DOHH2 (cell line): ENCODE results near the gene TRABD2A.

Experiments
- H3F3A ChIP-seq: fragments of 200-600 bp; sonication (generic), shearing (Covaris generic); 2 replicates; pipeline ENCODE4 v1.6.0; 2016; ENCODE audit warnings: antibody characterized with exemption, mild to moderate bottlenecking; ENCODE audit not compliant: control insufficient read depth, insufficient read depth
- H3K27ac ChIP-seq: fragments of 200-600 bp; sonication (generic); 2 replicates; pipeline ENCODE4 v1.5.1; 2014; ENCODE audit warnings: low read depth, mild to moderate bottlenecking, low read length, moderate library complexity
- H3K27me3 ChIP-seq: fragments of 200-600 bp; sonication (generic); 2 replicates; pipeline ENCODE4 v1.6.1; 2014; ENCODE audit warnings: mild to moderate bottlenecking, low read length, mixed read lengths; ENCODE audit not compliant: control insufficient read depth
- H3K36me3 ChIP-seq: fragments of 200-600 bp; sonication (generic); 2 replicates; pipeline ENCODE4 v1.6.1; 2014; ENCODE audit warnings: mild to moderate bottlenecking, low read length, moderate library complexity, mixed read lengths; ENCODE audit not compliant: control insufficient read depth
- H3K4me1 ChIP-seq: fragments of 200-600 bp; sonication (generic); 2 replicates; pipeline ENCODE4 v1.6.1; 2014; ENCODE audit warnings: mild to moderate bottlenecking, low read length, mixed read lengths; ENCODE audit not compliant: control insufficient read depth
- H3K4me2 ChIP-seq: fragments of 200-600 bp; sonication (generic); 2 replicates; pipeline ENCODE4 v1.6.0; 2014; ENCODE audit warnings: mild to moderate bottlenecking, low read length, moderate library complexity
- H3K4me3 ChIP-seq: fragments of 200-600 bp; sonication (generic); 2 replicates; pipeline ENCODE4 v1.5.1; 2014; ENCODE audit warnings: mild to moderate bottlenecking, low read length, mixed read lengths
- H3K79me2 ChIP-seq: fragments of 200-600 bp; sonication (generic); 2 replicates; pipeline ENCODE4 v1.6.1; 2014; ENCODE audit warnings: mild to moderate bottlenecking, low read length, mixed read lengths; ENCODE audit not compliant: control insufficient read depth
- H3K9me2 ChIP-seq: fragments of 200-600 bp; sonication (generic); replicated peaks from 2 replicates; pipeline ENCODE4 v1.6.1; 2014; ENCODE audit warnings: mild to moderate bottlenecking, low read length, mixed read lengths; ENCODE audit not compliant: control insufficient read depth
- H3K9me3 ChIP-seq: fragments of 200-600 bp; sonication (generic); 2 replicates; pipeline ENCODE4 v1.6.1; 2014; ENCODE audit warnings: antibody characterized with exemption, low read length, mixed read lengths; ENCODE audit not compliant: control insufficient read depth, insufficient read depth
- H4K20me1 ChIP-seq: fragments of 200-600 bp; sonication (generic); 2 replicates; pipeline ENCODE4 v1.6.0; 2014; ENCODE audit warnings: low read depth, mild to moderate bottlenecking, antibody characterized with exemption, low read length, moderate library complexity; ENCODE audit not compliant: control insufficient read depth, insufficient read depth
- CTCF ChIP-seq: fragments of 200-600 bp; sonication (generic); IDR thresholded peaks from one replicate; pipeline ENCODE4 v1.5.1; 2014; ENCODE audit warnings: antibody characterized with exemption, mild to moderate bottlenecking, low read depth, low read length; ENCODE audit not compliant: poor library complexity, severe bottlenecking
- EZH2phosphoT487 ChIP-seq: fragments of 200-600 bp; sonication (generic); IDR thresholded peaks from 2 replicates; pipeline ENCODE4 v1.6.1; 2017; ENCODE audit warnings: borderline replicate concordance, mild to moderate bottlenecking, antibody characterized with exemption, low read length, moderate library complexity, mixed read lengths

Gene TRABD2A

GRCh38 chr2:84862006-84862405 is 18.9 kb downstream of the TRABD2A start:
- Histone ChIP-seq H3K27ac (no peak overlapping the region), H3K4me3 (no peak overlapping the region), H3F3A (no peaks in the 10 kb centered on the region), H3K79me2 (no peaks in the 10 kb centered on the region), H3K36me3 (no peaks in the 10 kb centered on the region), H3K4me1 (peaks cover 1% of the 10 kb centered on the region; the same call in 1 of the 2 replicates), H3K9me3 (no peaks in the 10 kb centered on the region), H3K4me2 (no peak overlapping the region), H3K27me3 (no peaks in the 10 kb centered on the region), H3K9me2 (no peaks in the 10 kb centered on the region), H4K20me1 (no peaks in the 10 kb centered on the region)
- TF ChIP-seq EZH2phosphoT487 (no peak), CTCF (no peak)

- no peaks in the 10 kb centered on the region for H3K9me2 ChIP-seq
- no peak overlapping the region for H3K4me2 ChIP-seq
- H3K4me3 ChIP-seq = no peak overlapping the region
- no peaks in the 10 kb centered on the region for H3K36me3 ChIP-seq
- TF ChIP-seq CTCF = no peak
- TF ChIP-seq EZH2phosphoT487 = no peak
- H3K9me3 ChIP-seq = no peaks in the 10 kb centered on the region
- no peaks in the 10 kb centered on the region for H3K27me3 ChIP-seq
- no peaks in the 10 kb centered on the region for H4K20me1 ChIP-seq
- no peak overlapping the region for H3K27ac ChIP-seq
- H3K4me1 ChIP-seq = peaks cover 4% of the 10 kb centered on the region; the same call in 1 of the 2 replicates
- no peaks in the 10 kb centered on the region for H3K79me2 ChIP-seq
- no peaks in the 10 kb centered on the region for H3F3A ChIP-seq
Observed at GRCh38 chr2:84861539-84861938, 19.3 kb downstream of the TRABD2A start.

DNA sequence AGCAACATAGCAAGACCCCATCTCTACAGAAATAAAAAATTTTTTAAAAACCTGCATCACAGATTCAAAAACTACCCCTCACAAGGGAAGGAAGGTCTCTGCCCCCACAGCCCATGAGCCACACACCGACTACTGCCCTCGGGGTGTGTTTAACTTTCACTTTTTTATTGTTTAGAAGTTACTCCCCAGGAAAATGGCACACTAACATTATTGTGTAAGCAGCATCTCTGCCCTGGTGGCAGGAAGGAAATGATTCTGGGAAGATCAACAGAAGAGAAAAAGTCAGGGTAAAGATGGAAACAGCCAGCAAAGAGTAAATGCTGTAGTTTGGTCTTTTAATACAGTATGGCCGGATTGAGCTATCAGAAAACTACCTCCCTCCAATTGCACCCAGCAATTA is 21.9 kb downstream of the TRABD2A start:
- no peaks in the 10 kb centered on the region for H3K79me2 ChIP-seq
- no peaks in the 10 kb centered on the region for H4K20me1 ChIP-seq

More for the DNA sequence above, 21.9 kb downstream of the TRABD2A start:
- no peak overlapping the region for H3K4me2 ChIP-seq
- no peak overlapping the region for H3K27ac ChIP-seq
- H3K9me2 ChIP-seq = no peaks in the 10 kb centered on the region
- no peak overlapping the region for H3K4me3 ChIP-seq
- H3K27me3 ChIP-seq = no peaks in the 10 kb centered on the region
- no peaks in the 10 kb centered on the region for H3F3A ChIP-seq
- H3K9me3 ChIP-seq = no peaks in the 10 kb centered on the region
- H3K4me1 ChIP-seq = peaks cover 4% of the 10 kb centered on the region; the same call in 1 of the 2 replicates
- H3K36me3 ChIP-seq = no peaks in the 10 kb centered on the region
- TF ChIP-seq EZH2phosphoT487 (no peak), CTCF (no peak)
